HCT116 (cell line): ENCODE results near the gene KLHL22. TPM values are rescaled to one million over a fixed set of nuclear protein-coding genes. Genes with fewer than 3 reads are reported as not detected.

Source experiments
- ATAC-seq: fragments of 200-7000 bp; cut with Tn5 transposase; 2 replicates; pipeline ENCODE4 v1.9.1; 2020; ENCODE audit warnings: mild to moderate bottlenecking, moderate library complexity
- BruUV-seq: library from RNA; stranded (reverse); fragments of 400-500 nt; replicated peaks from 2 replicates; lab custom pipeline; 2021; lab: Mats Ljungman, UMichigan
- CTCF ChIA-PET: fragments of 300-600 bp; sonication (Branson Sonifier 250); formaldehyde crosslinking; loops from one replicate; lab custom pipeline; 2021; ENCODE audit warnings: antibody characterized with exemption; lab: Charles Lee
- POLR2A ChIA-PET: fragments of 300-600, 350-600 bp; sonication (Branson Sonifier 250); formaldehyde crosslinking; loops from one replicate; lab custom pipeline; 2021; ENCODE audit warnings: antibody characterized with exemption; lab: Charles Lee
- RAD21 ChIA-PET, 2 experiments: fragments of 300-600 bp; sonication (Branson Sonifier 250); formaldehyde crosslinking; loops; one replicate each; lab custom pipeline; 2023; ENCODE audit warnings: low total read pairs in 2 of 2; ENCODE audit not compliant: uncharacterized antibody in 2 of 2, unreplicated experiment in 2 of 2, low non-redundant PET in 1 of 2; lab: Charles Lee
- DNase-seq: peaks from one replicate; pipeline ENCODE4 v3.0.0-alpha.2; 2010; ENCODE audit warnings: low read depth, low spot score
- H2AFZ ChIP-seq: fragments of 200-600 bp; shearing (Covaris generic), sonication (generic); 2 replicates; pipeline ENCODE4 v1.6.1; 2017; ENCODE audit warnings: low read depth, mixed run types, mixed read lengths, antibody characterized with exemption, low read length; ENCODE audit not compliant: poor library complexity, severe bottlenecking
- H3K27ac ChIP-seq: 2 replicates; pipeline ENCODE4 v1.5.1; 2012; ENCODE audit warnings: low read depth, low read length
- H3K27me3 ChIP-seq: fragments of 200-600 bp; sonication (generic); 2 replicates; pipeline ENCODE4 v1.6.1; 2016; ENCODE audit warnings: mixed run types, low read length, mixed read lengths; ENCODE audit not compliant: insufficient read depth
- H3K36me3 ChIP-seq, 2 experiments: fragments of 200-500 bp in 1 of 2; fragments of 200-600 bp in 1 of 2; sonication (Bioruptor generic) in 1 of 2; sonication (generic) in 1 of 2; 2 replicates each; pipeline versions ENCODE4 v1.5.1 to v1.6.1; 2014 to 2016; ENCODE audit warnings: low read length in 2 of 2, inconsistent platforms in 1 of 2, mixed read lengths in 1 of 2, mixed run types in 1 of 2; ENCODE audit not compliant: insufficient read depth in 2 of 2, control insufficient read depth in 1 of 2
- H3K4me1 ChIP-seq, 2 experiments: fragments of 200-600 bp in 1 of 2; sonication (generic) in 1 of 2; 2 replicates each; pipeline versions ENCODE4 v1.5.1 to v1.6.1; 2012 to 2017; ENCODE audit warnings: low read length in 2 of 2, inconsistent platforms in 1 of 2, mild to moderate bottlenecking in 1 of 2, mixed read lengths in 1 of 2, mixed run types in 1 of 2, moderate library complexity in 1 of 2; ENCODE audit not compliant: insufficient read depth in 2 of 2, control insufficient read depth in 1 of 2
- H3K4me2 ChIP-seq: fragments of 200-600 bp; sonication (generic); 2 replicates; pipeline ENCODE4 v1.6.1; 2017; ENCODE audit warnings: mixed run types, low read length, mixed read lengths
- H3K4me3 ChIP-seq, 2 experiments: fragments of 200-600 bp in 1 of 2; sonication (generic) in 1 of 2; replicated peaks in 1 of 2; 2 replicates each; pipeline ENCODE4 v1.5.1; 2011 to 2016; ENCODE audit warnings: low read length in 2 of 2, control low read depth in 1 of 2, low read depth in 1 of 2, mild to moderate bottlenecking in 1 of 2, mixed read lengths in 1 of 2, mixed run types in 1 of 2
- H3K79me2 ChIP-seq: fragments of 200-600 bp; sonication (generic); 2 replicates; pipeline ENCODE4 v1.6.1; 2017; ENCODE audit warnings: mild to moderate bottlenecking, mixed run types, low read length, moderate library complexity, mixed read lengths; ENCODE audit not compliant: insufficient read depth
- H3K9ac ChIP-seq: fragments of 200-600 bp; sonication (generic); 2 replicates; pipeline ENCODE4 v1.6.1; 2016; ENCODE audit warnings: low read length, mixed read lengths
- H3K9me2 ChIP-seq: fragments of 200-600 bp; sonication (generic), shearing (Covaris generic); 2 replicates; pipeline ENCODE4 v1.6.1; 2017; ENCODE audit warnings: mixed run types, mild to moderate bottlenecking, moderate library complexity; ENCODE audit not compliant: insufficient read depth
- H3K9me3 ChIP-seq, 2 experiments: fragments of 200-500 bp in 1 of 2; fragments of 200-600 bp in 1 of 2; sonication (Bioruptor generic) in 1 of 2; sonication (generic) in 1 of 2; 2 replicates each; pipeline ENCODE4 v1.6.1; 2014 to 2017; ENCODE audit warnings: low read length in 2 of 2, mixed read lengths in 2 of 2, inconsistent platforms in 1 of 2, low read depth in 1 of 2, mild to moderate bottlenecking in 1 of 2, mixed run types in 1 of 2, moderate library complexity in 1 of 2; ENCODE audit not compliant: control insufficient read depth in 1 of 2, insufficient read depth in 1 of 2
- H4K20me1 ChIP-seq: fragments of 200-600 bp; sonication (generic), shearing (Covaris generic); 2 replicates; pipeline ENCODE4 v1.6.1; 2017; ENCODE audit warnings: mixed run types, mild to moderate bottlenecking, moderate library complexity; ENCODE audit not compliant: insufficient read depth
- ATF3 ChIP-seq: IDR thresholded peaks from 2 replicates; pipeline ENCODE4 v1.6.1; 2012
- CBX3 ChIP-seq: IDR thresholded peaks from 2 replicates; pipeline ENCODE4 v1.6.1; 2012; ENCODE audit warnings: low read depth
- CTCF ChIP-seq, 3 experiments: fragments of 200-600 bp in 1 of 3; sonication (generic) in 1 of 3; IDR thresholded peaks in 2 of 3; conservative IDR thresholded peaks in 1 of 3; 2 replicates each; pipeline ENCODE4 v1.5.1; 2012 to 2017; ENCODE audit warnings: low read depth in 2 of 3, low read length in 2 of 3, antibody characterized with exemption in 1 of 3, borderline replicate concordance in 1 of 3, control low read depth in 1 of 3, mild to moderate bottlenecking in 1 of 3, mixed read lengths in 1 of 3, mixed run types in 1 of 3, moderate library complexity in 1 of 3; ENCODE audit not compliant: insufficient read depth in 1 of 3
- EGR1 ChIP-seq: IDR thresholded peaks from 2 replicates; pipeline ENCODE4 v1.6.1; 2012; ENCODE audit warnings: low read depth
- ELF1 ChIP-seq: IDR thresholded peaks from 2 replicates; pipeline ENCODE4 v1.6.1; 2012; ENCODE audit warnings: low read depth, borderline replicate concordance
- EZH2 ChIP-seq: fragments of 200-600 bp; sonication (generic); IDR thresholded peaks from 2 replicates; pipeline ENCODE4 v1.6.1; 2017; ENCODE audit warnings: antibody characterized with exemption, mixed run types
- EZH2phosphoT487 ChIP-seq: fragments of 200-600 bp; IDR thresholded peaks from 2 replicates; pipeline ENCODE4 v1.6.1; 2018; ENCODE audit warnings: antibody characterized with exemption, borderline replicate concordance
- FOSL1 ChIP-seq: IDR thresholded peaks from 2 replicates; pipeline ENCODE4 v1.6.1; 2012; ENCODE audit warnings: low read depth
- JUND ChIP-seq: IDR thresholded peaks from 2 replicates; pipeline ENCODE4 v1.6.1; 2012
- POLR2A ChIP-seq: IDR thresholded peaks from 2 replicates; pipeline ENCODE4 v1.7.0; 2011; ENCODE audit warnings: borderline replicate concordance; ENCODE audit not compliant: insufficient read depth, insufficient read length; ENCODE audit errors: extremely low read depth
- REST ChIP-seq: IDR thresholded peaks from 2 replicates; pipeline ENCODE4 v1.6.1; 2012; ENCODE audit warnings: low read depth
- SRF ChIP-seq: IDR thresholded peaks from 2 replicates; pipeline ENCODE4 v1.6.1; 2012; ENCODE audit warnings: low read depth
- TCF7L2 ChIP-seq: IDR thresholded peaks from 2 replicates; pipeline ENCODE4 v1.7.0; 2011; ENCODE audit warnings: borderline replicate concordance, inconsistent platforms; ENCODE audit not compliant: insufficient read depth, insufficient read length; ENCODE audit errors: extremely low read depth
- ZBTB33 ChIP-seq: IDR thresholded peaks from 2 replicates; pipeline ENCODE4 v1.6.1; 2011; ENCODE audit warnings: mild to moderate bottlenecking, low read length, moderate library complexity; ENCODE audit not compliant: insufficient replicate concordance; ENCODE audit errors: extremely low read depth
- ZFX ChIP-seq: fragments of 450-650 bp; IDR thresholded peaks from 2 replicates; pipeline ENCODE4 v1.6.1; 2017
- ZNF274 ChIP-seq: fragments of 200-500 bp; sonication (Bioruptor generic); IDR thresholded peaks from 2 replicates; pipeline ENCODE4 v1.6.1; 2014; ENCODE audit warnings: mild to moderate bottlenecking, low read depth, low read length, inconsistent platforms
- intact Hi-C: fragments of 100-400 bp; cut with micrococcal nuclease; formaldehyde crosslinking; loops from 2 replicates; pipeline ENCODE4 v1.10.0; 2022
- total RNA-seq: library from RNA; stranded (reverse); gene quantifications from one replicate; pipeline ENCODE4 v1.2.1, GENCODE V29; 2021; ENCODE audit not compliant: unreplicated experiment

Gene KLHL22
- total RNA-seq, 1 experiment from 2014 or later: 16.4 TPM

- CTCF ChIA-PET: no interaction called here
- no peaks in the 10 kb centered on the region; a peak in 1 of 4 replicates for H3K36me3 ChIP-seq
Observed at GRCh38 chr22:20449819-20450550, 45.6 kb downstream of the KLHL22 start.

More at GRCh38 chr22:20449819-20450550, 45.6 kb downstream of the KLHL22 start:
- ATAC-seq (no peak), DNase-seq (no peak)
- no peak overlapping the region for H3K4me3 ChIP-seq
- no peaks in the 10 kb centered on the region for H3K27me3 ChIP-seq
- no peak overlapping the region for H3K9ac ChIP-seq
- no TSS peak for BruUV-seq
- no peak overlapping the region for H2AFZ ChIP-seq
- no peaks in the 10 kb centered on the region for H3K9me3 ChIP-seq
- intact Hi-C loops: no loop called here
- no peaks in the 10 kb centered on the region for H4K20me1 ChIP-seq
- H3K4me1 ChIP-seq: no peaks in the 10 kb centered on the region
- POLR2A ChIA-PET: no interaction called here
- no peaks in the 10 kb centered on the region for H3K9me2 ChIP-seq
- H3K79me2 ChIP-seq: no peaks in the 10 kb centered on the region
- H3K4me2 ChIP-seq: no peak overlapping the region
- H3K27ac ChIP-seq: no peak overlapping the region
- TF ChIP-seq TCF7L2: no peak
- TF ChIP-seq POLR2A: no peak
- no peak for TF ChIP-seq ZNF274
- TF ChIP-seq ATF3: no peak
- TF ChIP-seq JUND: no peak
- TF ChIP-seq EZH2phosphoT487: no peak
- no peak for TF ChIP-seq EGR1
- no peak for TF ChIP-seq FOSL1
- TF ChIP-seq CTCF (IDR thresholded peaks at IDR 0.05 in 2 of 3, conservative IDR thresholded peaks at IDR 0.05 in 1 of 3; ENCODE audit: borderline replicate concordance in 1 of 3, insufficient read depth in 1 of 3, low read depth in 2 of 3, low read length in 2 of 3): no peak
- no peak for TF ChIP-seq ZFX
- no peak for TF ChIP-seq ELF1
- TF ChIP-seq EZH2: no peak
- TF ChIP-seq CBX3: no peak
- TF ChIP-seq ZBTB33: no peak
- TF ChIP-seq REST: no peak
- no peak for TF ChIP-seq SRF
- RAD21 ChIA-PET: no interaction called here
